NOMO-1 treated with dmso at 0.1 percent for 144 hours (cell line): Measurements from ENCODE around the gene SETD2.

ENCODE experiments used
- DNase-seq: peaks from one replicate; lab custom pipeline; 2025; ENCODE audit not compliant: unreplicated experiment; lab: John Stamatoyannopoulos, UW

Gene SETD2

GRCh38 chr3:46968783-46969428 lies 195.0 kb downstream of the SETD2 start:
- no peak for DNase-seq

GRCh38 chr3:46966811-46967210 lies 197.1 kb downstream of the SETD2 start:
- no peak for DNase-seq
